IPS-15b (cell line): ENCODE measurements around the gene PCGF3.
A peak's percentile ranks its signal among the peaks of the same experiment; 100 is the strongest.
"Not testable (repeated sequence)": the region's sequence is repeated elsewhere in the genome, so short reads cannot be mapped to it uniquely, and the experiment has no call there.

Experiments used
- H3K27me3 ChIP-seq: one replicate; pipeline ENCODE4 v1.6.1; 2013; ENCODE audit warnings: low read length; ENCODE audit not compliant: control insufficient read depth, insufficient read depth
- H3K36me3 ChIP-seq: one replicate; pipeline ENCODE4 v1.6.1; 2013; ENCODE audit warnings: low read length; ENCODE audit not compliant: control insufficient read depth, insufficient read depth
- H3K4me1 ChIP-seq: one replicate; pipeline ENCODE4 v1.6.1; 2013; ENCODE audit warnings: mild to moderate bottlenecking, low read length; ENCODE audit not compliant: control insufficient read depth, insufficient read depth
- H3K4me3 ChIP-seq: one replicate; pipeline ENCODE4 v1.5.1; 2013; ENCODE audit warnings: low read depth, low read length
- H3K9ac ChIP-seq: one replicate; pipeline ENCODE4 v1.6.1; 2013; ENCODE audit warnings: low read depth, mild to moderate bottlenecking, low read length
- H3K9me3 ChIP-seq: one replicate; pipeline ENCODE4 v1.6.1; 2013; ENCODE audit warnings: mild to moderate bottlenecking, low read length; ENCODE audit not compliant: control insufficient read depth, insufficient read depth

Gene PCGF3

GRCh38 chr4:703336-704197, 2.1 kb upstream of the PCGF3 start:
- no peaks in the 10 kb centered on the region for H3K4me1 ChIP-seq
- no peak overlapping the region for H3K9ac ChIP-seq
- H3K27me3 ChIP-seq, result peaks cover 5% of the 10 kb centered on the region
- H3K9me3 ChIP-seq, result no peaks in the 10 kb centered on the region
- H3K4me3 ChIP-seq, result no peak overlapping the region
- no peaks in the 10 kb centered on the region for H3K36me3 ChIP-seq

DNA sequence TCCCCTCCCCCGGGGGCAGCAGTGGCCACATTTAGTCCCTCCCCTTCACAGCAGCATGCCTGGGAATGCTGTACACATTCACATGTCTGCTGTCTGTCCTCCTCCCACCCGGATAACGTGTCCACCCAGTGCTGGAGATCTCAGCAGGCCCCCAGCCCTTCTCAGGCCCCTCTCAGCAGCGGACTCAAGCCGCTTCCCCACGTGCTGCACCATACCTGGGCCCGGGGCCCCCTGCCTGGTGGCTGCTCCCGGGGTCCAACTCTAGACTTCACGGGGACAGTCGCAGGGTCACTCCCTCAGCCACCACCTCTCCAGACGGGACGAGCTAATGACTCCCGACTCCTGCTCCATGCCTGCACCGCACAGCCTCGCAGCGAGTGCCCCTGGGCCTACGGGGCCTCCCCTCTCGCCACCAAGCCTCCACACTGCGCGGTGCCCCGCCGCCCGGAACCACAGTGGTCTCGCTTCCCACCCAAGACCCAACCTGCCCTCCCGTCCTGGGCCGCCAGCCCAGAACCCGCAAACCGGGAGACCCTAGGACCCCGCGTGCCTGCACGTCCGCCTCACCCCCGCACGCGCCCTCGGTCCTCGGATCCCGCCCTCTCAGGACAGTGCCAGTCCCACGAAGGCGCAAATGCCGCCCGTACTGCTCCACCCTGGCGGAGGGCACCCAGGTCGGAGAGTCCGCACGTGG, 1.3 kb upstream of the PCGF3 start:
- H3K36me3 ChIP-seq, result no peaks in the 10 kb centered on the region
- no peak overlapping the region for H3K9ac ChIP-seq
- peaks cover 5% of the 10 kb centered on the region for H3K27me3 ChIP-seq
- H3K4me1 ChIP-seq, result no peaks in the 10 kb centered on the region
- H3K9me3 ChIP-seq, result no peaks in the 10 kb centered on the region
- H3K4me3 ChIP-seq, result no peak overlapping the region

GRCh38 chr4:704971-705277, 708 bp upstream of the PCGF3 start:
- peak overlapping the region; percentile 52 for H3K4me3 ChIP-seq
- H3K36me3 ChIP-seq, result no peaks in the 10 kb centered on the region
- no peaks in the 10 kb centered on the region for H3K9me3 ChIP-seq
- H3K27me3 ChIP-seq, result peaks cover 5% of the 10 kb centered on the region
- H3K4me1 ChIP-seq, result no peaks in the 10 kb centered on the region
- H3K9ac ChIP-seq, result no peak overlapping the region

GRCh38 chr4:706083-706633, 526 bp downstream of the PCGF3 start:
- not testable (repeated sequence) for H3K36me3 ChIP-seq

GRCh38 chr4:706834-707598, 1.4 kb downstream of the PCGF3 start:
- Histone ChIP-seq H3K4me1 (no peaks in the 10 kb centered on the region), H3K36me3 (no peaks in the 10 kb centered on the region), H3K9me3 (no peaks in the 10 kb centered on the region), H3K27me3 (peaks cover 5% of the 10 kb centered on the region), H3K4me3 (peak overlapping the region; percentile 32), H3K9ac (no peak overlapping the region)

More at GRCh38 chr4:706083-706633, 526 bp downstream of the PCGF3 start:
- H3K9me3 ChIP-seq, H3K27me3 ChIP-seq, H3K4me1 ChIP-seq: not testable (repeated sequence)
- peak overlapping the region; percentile 65 for H3K4me3 ChIP-seq
- H3K9ac ChIP-seq, result peak overlapping the region; percentile 92

- no peak overlapping the region for H3K4me3 ChIP-seq
These were observed 2.4 kb downstream of the PCGF3 start for GRCh38 chr4:707929-708630.

GRCh38 chr4:708631-708933, 3.0 kb downstream of the PCGF3 start:
- H3K9me3 ChIP-seq, result no peaks in the 10 kb centered on the region
- H3K4me1 ChIP-seq, result no peaks in the 10 kb centered on the region
- no peaks in the 10 kb centered on the region for H3K36me3 ChIP-seq
- no peak overlapping the region for H3K9ac ChIP-seq
- H3K4me3 ChIP-seq, result no peak overlapping the region
- H3K27me3 ChIP-seq, result peaks cover 5% of the 10 kb centered on the region

More at GRCh38 chr4:707929-708630, 2.4 kb downstream of the PCGF3 start:
- H3K36me3 ChIP-seq, result no peaks in the 10 kb centered on the region
- no peaks in the 10 kb centered on the region for H3K4me1 ChIP-seq
- peaks cover 5% of the 10 kb centered on the region for H3K27me3 ChIP-seq
- H3K9ac ChIP-seq, result no peak overlapping the region
- no peaks in the 10 kb centered on the region for H3K9me3 ChIP-seq

DNA sequence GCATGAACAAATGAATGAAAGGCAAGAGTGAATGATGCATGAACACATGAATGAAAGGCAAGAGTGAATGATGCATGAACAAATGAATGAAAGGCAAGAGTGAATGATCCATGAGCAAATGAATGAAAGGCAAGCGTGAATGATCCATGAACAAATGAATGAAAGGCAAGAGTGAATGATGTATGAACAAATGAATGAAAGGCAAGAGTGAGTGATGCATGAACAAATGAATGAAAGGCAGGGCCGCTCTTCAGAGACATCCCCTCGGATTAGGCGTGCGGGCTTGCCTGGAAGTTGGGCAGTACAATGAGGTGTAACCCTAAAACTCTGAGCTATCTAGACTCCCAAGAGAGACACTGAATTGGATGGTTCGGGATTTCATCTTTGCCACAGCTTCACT, 3.7 kb downstream of the PCGF3 start:
- Histone ChIP-seq H3K9ac (no peak overlapping the region), H3K9me3 (no peaks in the 10 kb centered on the region)

DNA sequence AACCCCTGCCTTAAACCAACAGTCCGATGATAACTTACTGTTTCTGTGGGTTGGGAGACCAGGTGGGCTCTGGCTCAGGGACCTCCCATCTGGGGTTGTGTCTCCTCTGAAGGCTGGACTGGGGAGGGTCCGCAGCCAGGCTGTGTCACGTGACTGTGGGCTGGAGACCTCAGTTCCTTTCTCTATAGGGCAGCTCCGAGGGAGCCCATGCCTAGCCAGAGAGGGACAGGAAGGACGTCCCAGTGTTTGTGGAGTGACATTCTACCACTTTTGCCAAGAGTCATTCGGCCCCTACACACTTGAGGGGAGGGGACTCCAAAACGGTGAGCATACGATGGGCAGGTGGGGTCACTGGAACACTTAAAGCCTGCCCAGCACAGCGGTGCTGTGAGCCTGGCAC, 4.5 kb downstream of the PCGF3 start:
- Histone ChIP-seq H3K9ac (no peak overlapping the region), H3K4me3 (no peak overlapping the region), H3K9me3 (no peaks in the 10 kb centered on the region), H3K27me3 (peaks cover under 1% of the 10 kb centered on the region), H3K4me1 (no peaks in the 10 kb centered on the region), H3K36me3 (no peaks in the 10 kb centered on the region)

More for the DNA sequence above, 3.7 kb downstream of the PCGF3 start:
- H3K4me1 ChIP-seq, result no peaks in the 10 kb centered on the region
- H3K4me3 ChIP-seq, result no peak overlapping the region
- no peaks in the 10 kb centered on the region for H3K36me3 ChIP-seq
- peaks cover 5% of the 10 kb centered on the region for H3K27me3 ChIP-seq

- Histone ChIP-seq H3K4me3 (no peak overlapping the region), H3K27me3 (no peaks in the 10 kb centered on the region), H3K9me3 (no peaks in the 10 kb centered on the region), H3K36me3 (no peaks in the 10 kb centered on the region), H3K9ac (no peak overlapping the region), H3K4me1 (no peaks in the 10 kb centered on the region)
These were observed 5.3 kb downstream of the PCGF3 start for GRCh38 chr4:710916-711315.

GRCh38 chr4:712093-712492, 6.5 kb downstream of the PCGF3 start:
- Histone ChIP-seq H3K9me3 (no peaks in the 10 kb centered on the region), H3K27me3 (no peaks in the 10 kb centered on the region), H3K9ac (no peak overlapping the region), H3K4me1 (no peaks in the 10 kb centered on the region), H3K36me3 (no peaks in the 10 kb centered on the region), H3K4me3 (no peak overlapping the region)
